ENCODE data around the gene SNORC. TPM values are rescaled to one million over a fixed set of nuclear protein-coding genes. Genes with fewer than 3 reads are reported as not detected.
A peak's percentile ranks its signal among the peaks of the same experiment; 100 is the strongest.

The SNORC gene
- total and polyA plus RNA-seq, 2 of the 13 experiments (the other 11 are each of a cell fraction or from before 2014, with no cell fraction given): 59.1 to 86.1 TPM

- TF ChIP-seq RNF2 (conservative IDR thresholded peaks at IDR 0.05; ENCODE audit: low read depth) (no peak), ZMAT3 (CRISPR knock-in tag; conservative IDR thresholded peaks at IDR 0.05) (no peak), NFIB (CRISPR knock-in tag; IDR thresholded peaks at IDR 0.05; ENCODE audit: borderline replicate concordance) (no peak), ZNF580 (CRISPR knock-in tag; IDR thresholded peaks at IDR 0.05; ENCODE audit: borderline replicate concordance, low read depth) (no peak), ZNF430 (CRISPR knock-in tag; IDR thresholded peaks at IDR 0.05) (no peak), HES4 (CRISPR knock-in tag; IDR thresholded peaks at IDR 0.05; ENCODE audit: borderline replicate concordance) (0 out of 2 replicates have a peak, but pooled peaks have one; percentile 17), ZNF609 (CRISPR knock-in tag; IDR thresholded peaks at IDR 0.05; ENCODE audit: borderline replicate concordance) (peak; percentile 79; the same call in 1 of the 2 replicates), FOXK1 (CRISPR knock-in tag; IDR thresholded peaks at IDR 0.05; ENCODE audit: borderline replicate concordance, low read depth) (0 out of 2 replicates have a peak, but pooled peaks have one; percentile 13), REST (IDR thresholded peaks at IDR 0.05; ENCODE audit: borderline replicate concordance in 1 of 2, low read depth in 1 of 2, low read length in 2 of 2) (peak in 1 of 2 experiments; percentile 61; a peak in 2 of 4 replicates), ZBTB46 (CRISPR knock-in tag; IDR thresholded peaks at IDR 0.05; ENCODE audit: borderline replicate concordance) (0 out of 2 replicates have a peak, but pooled peaks have one; percentile 42), ZBTB38 (CRISPR knock-in tag; IDR thresholded peaks at IDR 0.05) (peak; percentile 87; the same call in 1 of the 2 replicates), ATF7-NPFF (CRISPR knock-in tag; IDR thresholded peaks at IDR 0.05; ENCODE audit: low read depth) (peak; percentile 75), ZNF558 (CRISPR knock-in tag; IDR thresholded peaks at IDR 0.05; ENCODE audit: borderline replicate concordance) (no peak; the same call in 1 of the 2 replicates), HNRNPH1 (optimal IDR thresholded peaks at IDR 0.05; ENCODE audit: low read depth, low read length) (peak; percentile 78), ZNF496 (CRISPR knock-in tag; IDR thresholded peaks at IDR 0.05; ENCODE audit: insufficient replicate concordance) (no peak)
These were observed 2.0 kb downstream of the SNORC start (continued) for GRCh38 chr2:232871835-232872736.
